Esophagus (tissue), 2 donors: ENCODE data around the gene ACVR1. TPM values are rescaled to one million over a fixed set of nuclear protein-coding genes. Genes with fewer than 3 reads are reported as not detected.
"Not testable (repeated sequence)": the region's sequence is repeated elsewhere in the genome, so short reads cannot be mapped to it uniquely, and the experiment has no call there.

Experiments used
- H3K27ac ChIP-seq, 2 donors: one replicate each; pipeline ENCODE4 v1.5.1; 2013; ENCODE audit warnings: low read depth in 2 of 2, mild to moderate bottlenecking in 2 of 2, inconsistent platforms in 1 of 2, low read length in 1 of 2, moderate library complexity in 1 of 2
- H3K27me3 ChIP-seq, 2 donors: one replicate each; pipeline ENCODE4 v1.6.1; 2013; ENCODE audit warnings: low read length in 2 of 2, control low read depth in 1 of 2, mild to moderate bottlenecking in 1 of 2; ENCODE audit not compliant: insufficient read depth in 2 of 2, control insufficient read depth in 1 of 2
- H3K36me3 ChIP-seq, 2 donors: one replicate each; pipeline ENCODE4 v1.6.1; 2013; ENCODE audit warnings: low read length in 1 of 2; ENCODE audit not compliant: control insufficient read depth in 2 of 2, insufficient read depth in 2 of 2
- H3K4me1 ChIP-seq, 2 donors: one replicate each; pipeline ENCODE4 v1.6.1; 2013; ENCODE audit warnings: low read length in 1 of 2; ENCODE audit not compliant: control insufficient read depth in 2 of 2, insufficient read depth in 2 of 2
- H3K4me3 ChIP-seq, 2 donors: one replicate each; pipeline ENCODE4 v1.5.1; 2013; ENCODE audit warnings: low read length in 2 of 2, mild to moderate bottlenecking in 2 of 2, low read depth in 1 of 2, moderate library complexity in 1 of 2
- H3K9me3 ChIP-seq, 2 donors: one replicate each; pipeline ENCODE4 v1.6.1; 2013; ENCODE audit warnings: mild to moderate bottlenecking in 2 of 2, low read depth in 1 of 2, low read length in 1 of 2, moderate library complexity in 1 of 2; ENCODE audit not compliant: control insufficient read depth in 2 of 2, insufficient read depth in 1 of 2
- WGBS, 2 donors: extraction: QIAGEN DNeasy Blood & Tissue Kit; methylation state at CpG; one replicate each; pipeline ENCODE4 v1.1.7; 2013; 5-methylcytosine and 5-hydroxymethylcytosine counted together
- polyA plus RNA-seq, 2 donors: library from polyadenylated mRNA; stranded (reverse); fragments of 200-250 nt; gene quantifications; one replicate each; pipeline ENCODE4 v1.2.3, GENCODE V29; 2013
- donor health status: healthy with polysubstance abuse.
- donor health status: Bipolar disorder and iron deficiency.

Gene ACVR1
- polyA plus RNA-seq, 2 donors, result 1.8 to 5.9 TPM

DNA sequence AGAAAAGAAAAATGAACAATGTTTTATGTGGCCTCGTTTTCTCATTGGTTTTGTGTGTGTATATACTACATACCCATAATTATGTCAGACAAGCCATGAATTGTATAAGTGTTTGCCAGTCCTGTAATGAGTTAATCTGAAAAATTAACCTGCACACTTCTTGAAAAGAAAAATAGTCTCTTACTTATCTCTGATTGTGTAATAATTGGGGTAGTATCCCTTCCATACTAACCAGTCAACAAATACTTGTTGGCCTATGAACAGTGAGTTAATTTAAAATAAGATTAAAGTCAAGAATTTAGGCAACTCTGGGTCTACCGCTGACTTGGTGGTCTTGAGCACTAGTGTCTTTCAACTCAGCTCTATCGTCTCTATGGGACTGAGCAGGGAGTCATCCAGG, 48.8 kb downstream of the ACVR1 start:
- Histone ChIP-seq H3K36me3 (no peaks in the 10 kb centered on the region), H3K4me1 (peaks cover 0 to 6% of the 10 kb centered on the region in 2 donors), H3K4me3 (no peak overlapping the region), H3K9me3 (no peaks in the 10 kb centered on the region), H3K27ac (no peak overlapping the region), H3K27me3 (no peaks in the 10 kb centered on the region)
- WGBS, 2 donors, result 93 to 95% methylated on average over 3 of the region's 3 CpGs

DNA sequence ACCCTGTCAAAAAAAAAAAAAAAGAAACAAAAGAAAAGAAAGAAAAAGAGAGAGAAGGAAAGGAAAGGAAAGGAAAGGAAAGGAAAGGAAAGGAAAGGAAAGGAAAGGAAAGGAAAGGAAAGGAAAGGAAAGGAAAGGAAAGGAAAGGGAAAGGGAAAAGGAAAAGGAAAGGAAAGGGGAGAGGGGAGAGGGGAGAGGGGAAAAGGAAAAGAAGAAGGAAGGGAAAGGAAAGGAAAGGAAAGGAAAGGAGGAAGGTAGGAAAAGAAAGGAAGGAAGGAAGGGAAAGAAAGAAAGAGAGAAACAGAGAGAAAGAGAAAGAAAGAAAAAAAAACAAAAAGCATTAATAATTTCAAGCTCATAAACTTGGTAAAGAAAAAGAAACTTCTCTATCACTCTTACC, 49.5 kb downstream of the ACVR1 start:
- H3K27ac ChIP-seq, result peak overlapping the region in 1 of 2 donors; percentile 1
- not testable (repeated sequence) for H3K36me3 ChIP-seq, H3K9me3 ChIP-seq, H3K4me1 ChIP-seq, H3K4me3 ChIP-seq, H3K27me3 ChIP-seq

DNA sequence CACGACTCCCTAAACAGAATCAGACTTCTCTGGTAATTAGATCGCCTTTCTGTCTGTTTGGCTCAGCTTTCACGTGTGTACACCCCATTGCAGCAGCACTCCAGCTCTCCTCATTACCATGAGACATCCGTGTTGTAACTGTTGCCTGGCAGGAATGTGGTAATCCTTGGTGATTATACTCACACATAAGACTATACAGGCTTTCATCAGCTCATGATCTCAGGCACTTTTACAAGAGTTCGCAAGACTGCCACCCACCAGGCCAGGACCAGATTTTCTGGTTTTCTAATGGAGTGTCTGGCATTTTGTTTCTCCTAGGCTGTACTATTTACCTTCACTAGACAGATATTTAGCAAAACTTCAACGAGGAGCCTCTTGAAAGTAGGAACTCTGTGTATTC, 50.2 kb downstream of the ACVR1 start:
- Histone ChIP-seq H3K4me1 (peaks cover 0 to 5% of the 10 kb centered on the region in 2 donors), H3K27me3 (no peaks in the 10 kb centered on the region), H3K36me3 (no peaks in the 10 kb centered on the region), H3K27ac (peak overlapping the region; percentile 10 to 57), H3K4me3 (no peak overlapping the region), H3K9me3 (no peaks in the 10 kb centered on the region)
- 48 to 69% methylated on average over 6 of the region's 6 CpGs for WGBS, 2 donors

DNA sequence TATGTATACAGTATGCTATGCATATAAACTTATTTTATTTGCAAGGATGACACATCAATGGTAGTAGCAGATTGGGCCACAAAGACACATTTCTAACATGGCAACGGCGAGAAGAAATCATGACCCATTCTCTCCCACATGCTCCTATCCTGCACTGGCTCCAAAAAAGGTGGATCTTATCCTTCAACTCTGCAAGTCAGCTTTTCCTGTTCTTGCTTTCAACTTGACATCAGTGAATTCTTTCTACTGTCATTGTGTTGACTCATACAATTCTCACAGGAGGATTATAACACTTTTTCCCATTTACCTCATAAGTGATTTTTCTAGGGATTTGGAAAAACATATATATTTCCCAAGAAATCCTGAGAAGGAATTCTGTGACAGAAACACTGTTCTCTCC, 53.1 kb downstream of the ACVR1 start:
- Histone ChIP-seq H3K9me3 (no peaks in the 10 kb centered on the region), H3K36me3 (peaks cover 0 to 4% of the 10 kb centered on the region in 2 donors), H3K4me1 (peaks cover 0 to 2% of the 10 kb centered on the region in 2 donors), H3K4me3 (no peak overlapping the region), H3K27me3 (no peaks in the 10 kb centered on the region), H3K27ac (no peak overlapping the region)
- WGBS, 2 donors, result 89 to 94% methylated on average over 2 of the region's 2 CpGs

DNA sequence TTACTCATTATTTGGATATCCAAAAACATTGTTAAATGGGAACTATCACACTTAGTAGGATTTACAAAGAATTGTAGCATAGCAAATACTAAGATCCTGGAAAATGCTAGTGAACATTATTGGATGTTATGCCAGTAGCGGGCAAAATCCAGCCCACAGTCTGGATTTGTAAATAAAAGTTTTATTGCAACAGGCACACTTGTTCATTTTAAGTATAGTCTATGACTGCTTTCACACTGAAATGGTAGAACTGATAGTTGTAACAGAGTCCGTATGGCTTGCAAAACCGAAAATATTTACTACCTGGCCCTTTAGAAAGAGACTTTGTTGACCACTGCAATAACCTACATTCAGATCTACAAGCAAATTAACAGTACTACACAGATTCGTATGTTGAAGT, 53.6 kb downstream of the ACVR1 start:
- Histone ChIP-seq H3K4me1 (peaks cover 0 to 2% of the 10 kb centered on the region in 2 donors), H3K4me3 (no peak overlapping the region), H3K36me3 (peaks cover 0 to 4% of the 10 kb centered on the region in 2 donors), H3K9me3 (no peaks in the 10 kb centered on the region), H3K27ac (no peak overlapping the region), H3K27me3 (no peaks in the 10 kb centered on the region)
- 94 to 99% methylated on average over 4 of the region's 4 CpGs for WGBS, 2 donors

DNA sequence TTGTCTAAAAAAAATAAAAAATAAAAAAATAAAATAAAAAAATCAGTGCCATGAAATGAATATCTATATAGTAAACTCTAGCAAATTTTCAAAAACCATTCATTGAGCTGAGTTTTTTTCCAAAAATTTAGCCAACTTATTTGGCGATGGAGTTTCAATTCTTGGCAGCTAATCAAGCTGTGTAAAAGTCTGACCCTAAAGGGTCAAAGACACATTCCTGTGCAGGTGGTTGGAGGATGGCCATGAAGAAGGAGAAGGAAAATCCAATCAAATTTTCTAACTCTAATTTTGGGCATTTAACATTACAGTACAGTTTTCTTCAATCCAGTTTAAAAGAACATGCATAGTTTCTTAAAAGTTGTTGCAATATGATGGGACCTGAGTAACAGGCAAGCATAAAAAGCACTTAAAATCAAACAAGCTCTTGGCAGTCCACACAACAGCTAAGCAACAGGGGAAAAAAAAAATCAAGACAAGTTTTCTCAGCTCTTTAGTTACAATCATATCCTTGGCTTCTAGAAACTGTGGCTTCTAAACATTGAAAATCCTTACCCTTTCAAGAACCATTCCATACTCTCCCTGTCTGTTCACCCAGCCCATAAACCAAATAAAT, 54.5 kb downstream of the ACVR1 start:
- H3K27me3 ChIP-seq, result no peaks in the 10 kb centered on the region
- H3K4me1 ChIP-seq, result peaks cover 0 to 2% of the 10 kb centered on the region in 2 donors
- no peaks in the 10 kb centered on the region for H3K9me3 ChIP-seq
- H3K4me3 ChIP-seq, result no peak overlapping the region
- H3K27ac ChIP-seq, result no peak overlapping the region
- 53 to 58% methylated on average over 1 of the region's 1 CpG for WGBS, 2 donors
- H3K36me3 ChIP-seq, result peaks cover 4 to 6% of the 10 kb centered on the region in 2 donors

DNA sequence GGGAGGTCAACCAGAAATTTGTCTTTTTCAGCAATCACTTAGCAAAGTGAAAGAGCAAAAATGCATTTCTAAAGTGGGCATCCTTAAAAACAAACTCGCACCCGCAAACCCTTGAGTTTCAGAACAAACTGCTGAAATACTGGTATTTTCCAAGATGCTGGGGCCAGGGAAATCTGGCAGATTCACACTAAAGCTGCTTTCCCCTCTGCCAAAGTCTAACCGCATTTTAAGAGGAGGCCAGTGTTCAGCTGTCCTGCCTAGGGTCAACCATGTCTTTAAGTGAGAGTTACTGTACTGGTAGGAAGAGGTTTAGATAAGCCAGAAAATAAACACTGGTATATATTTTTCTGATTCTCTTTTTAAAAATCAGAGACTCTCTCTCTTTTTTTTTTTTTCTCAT, 55.9 kb downstream of the ACVR1 start:
- H3K36me3 ChIP-seq, result peaks cover 4 to 6% of the 10 kb centered on the region in 2 donors
- no peak overlapping the region for H3K27ac ChIP-seq
- H3K4me1 ChIP-seq, result peaks cover 0 to under 1% of the 10 kb centered on the region in 2 donors
- H3K27me3 ChIP-seq, result no peaks in the 10 kb centered on the region
- H3K9me3 ChIP-seq, result no peaks in the 10 kb centered on the region
- 91% methylated on average over 3 of the region's 3 CpGs for WGBS, 2 donors
- no peak overlapping the region for H3K4me3 ChIP-seq

DNA sequence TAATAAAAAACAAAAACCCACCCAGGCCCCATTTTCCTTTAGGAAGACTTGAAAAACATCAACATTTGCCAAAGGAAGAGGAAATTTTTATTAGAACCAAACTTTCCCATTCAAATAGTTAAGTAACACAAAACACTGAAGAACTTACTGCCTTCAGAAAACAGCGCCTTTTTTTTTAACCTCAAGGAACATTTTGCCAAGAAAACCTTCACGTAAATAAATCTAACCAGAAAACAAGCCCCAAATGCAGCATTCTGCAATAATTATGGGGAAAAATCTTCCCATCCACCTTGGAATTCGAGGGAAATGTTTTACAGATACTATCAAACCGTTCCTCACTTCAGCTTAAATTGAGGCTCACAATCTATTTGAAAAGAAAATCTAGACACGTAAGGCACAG, 56.4 kb downstream of the ACVR1 start:
- Histone ChIP-seq H3K27ac (no peak overlapping the region), H3K36me3 (peaks cover 4 to 6% of the 10 kb centered on the region in 2 donors), H3K9me3 (no peaks in the 10 kb centered on the region), H3K4me1 (no peaks in the 10 kb centered on the region), H3K27me3 (no peaks in the 10 kb centered on the region), H3K4me3 (no peak overlapping the region)
- 86 to 91% methylated on average over 5 of the region's 5 CpGs for WGBS, 2 donors

DNA sequence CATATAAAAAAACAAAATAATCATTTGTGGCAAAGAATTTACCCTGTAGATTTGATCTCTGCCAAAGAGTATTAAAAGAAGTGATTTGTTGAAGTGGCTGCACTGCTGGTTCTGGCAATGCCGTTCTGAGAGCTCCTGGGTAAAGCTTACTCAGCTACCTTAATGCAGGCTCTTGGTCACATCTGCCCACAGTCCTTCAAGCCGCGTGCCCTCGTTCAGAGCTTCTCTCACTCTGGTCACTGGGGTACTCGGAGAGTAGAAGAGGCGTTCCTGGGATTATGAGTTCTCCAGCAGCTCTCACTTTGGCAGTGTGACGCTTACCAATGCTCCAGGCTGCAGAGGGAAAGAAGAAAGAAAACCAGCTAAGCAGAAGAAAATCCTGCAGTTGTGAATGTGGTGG, 57.9 kb downstream of the ACVR1 start:
- Histone ChIP-seq H3K27ac (no peak overlapping the region), H3K4me1 (no peaks in the 10 kb centered on the region), H3K4me3 (no peak overlapping the region), H3K36me3 (peaks cover 4 to 6% of the 10 kb centered on the region in 2 donors), H3K27me3 (no peaks in the 10 kb centered on the region), H3K9me3 (no peaks in the 10 kb centered on the region)
- WGBS, 2 donors, result 96 to 97% methylated on average over 7 of the region's 7 CpGs

DNA sequence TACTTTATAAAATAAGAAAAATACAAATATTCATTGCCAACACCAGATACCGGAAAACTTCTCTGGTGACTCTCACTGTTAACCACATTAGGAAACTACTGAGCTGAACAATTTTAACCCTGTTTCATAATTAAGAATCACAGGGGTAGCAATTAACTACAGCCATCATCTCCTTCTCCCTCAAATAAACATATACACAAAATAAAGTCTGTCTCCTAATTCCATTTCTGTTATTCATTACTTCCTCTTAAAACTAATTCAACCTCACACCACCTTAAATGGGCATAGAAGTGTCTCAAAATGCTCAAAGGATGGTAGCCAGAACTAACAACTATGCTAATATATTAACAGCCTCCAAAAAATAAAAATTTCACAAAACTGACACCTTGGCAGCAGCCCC, 60.7 kb downstream of the ACVR1 start:
- peaks cover 4 to 6% of the 10 kb centered on the region in 2 donors for H3K36me3 ChIP-seq
- 96 to 98% methylated on average over 1 of the region's 1 CpG for WGBS, 2 donors

More for the DNA sequence above, 60.7 kb downstream of the ACVR1 start:
- Histone ChIP-seq H3K27me3 (no peaks in the 10 kb centered on the region), H3K27ac (no peak overlapping the region), H3K4me3 (no peak overlapping the region), H3K9me3 (no peaks in the 10 kb centered on the region), H3K4me1 (no peaks in the 10 kb centered on the region)
